ENCODE data around the gene RNF213. TPM values are rescaled to one million over a fixed set of nuclear protein-coding genes. Genes with fewer than 3 reads are reported as not detected.
A peak's percentile ranks its signal among the peaks of the same experiment; 100 is the strongest.

RNF213 gene
- total RNA-seq, 6 experiments from 2014 or later: 59.1 to 87.7 (median 73.0) TPM

DNA sequence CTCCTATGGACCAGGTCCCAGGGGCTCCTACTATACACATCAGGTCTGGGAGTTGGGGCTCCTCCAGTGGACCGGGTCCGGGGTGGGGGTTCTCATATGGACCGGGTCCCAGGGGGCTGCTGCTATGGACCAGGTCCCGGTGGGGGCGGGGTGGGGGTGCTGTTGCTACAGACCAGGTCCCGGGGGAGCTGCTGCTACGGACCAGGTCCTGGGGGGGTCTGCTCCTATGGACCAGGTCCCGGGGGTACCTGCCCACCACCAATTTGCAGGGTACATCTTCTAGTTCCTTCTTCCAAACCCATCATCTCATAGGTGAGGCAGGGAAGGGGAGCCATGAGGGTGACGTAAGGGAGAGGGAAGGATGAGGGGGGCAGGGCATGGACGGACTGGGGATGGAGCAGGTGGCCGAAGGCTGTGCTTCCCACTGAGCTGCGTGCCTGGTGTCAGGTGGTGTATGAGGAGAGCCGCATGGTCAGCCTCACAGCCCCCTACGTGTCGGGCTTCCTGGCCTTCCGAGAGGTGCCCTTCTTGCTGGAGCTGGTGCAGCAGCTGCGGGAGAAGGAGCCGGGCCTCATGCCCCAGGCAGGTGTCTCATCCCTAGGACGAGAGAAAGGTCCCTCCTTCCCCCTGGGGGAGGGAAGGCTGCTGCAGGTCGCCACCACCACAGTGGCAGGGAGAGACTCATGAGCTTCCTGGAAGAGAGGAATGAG is 160.9 kb downstream of the RNF213 start:
- peaks cover 0 to 2% (median 0%) of the 10 kb centered on the region in 4 donors for H3K36me3 ChIP-seq
- no peaks in the 10 kb centered on the region for H3K9me3 ChIP-seq
- WGBS (ENCODE audit: insufficient coverage, low coverage, low lambda C conversion rate, missing lambda C conversion rate): 71% methylated on average over 4 of the region's 20 CpGs
- H3K4me3 ChIP-seq: no peak overlapping the region
- DNase-seq (peak in 1 of 3 donors; percentile 43), ATAC-seq (no peak)
- no peak for TF ChIP-seq POLR2A (IDR thresholded peaks at IDR 0.05)
- TF ChIP-seq, protein P1, sequence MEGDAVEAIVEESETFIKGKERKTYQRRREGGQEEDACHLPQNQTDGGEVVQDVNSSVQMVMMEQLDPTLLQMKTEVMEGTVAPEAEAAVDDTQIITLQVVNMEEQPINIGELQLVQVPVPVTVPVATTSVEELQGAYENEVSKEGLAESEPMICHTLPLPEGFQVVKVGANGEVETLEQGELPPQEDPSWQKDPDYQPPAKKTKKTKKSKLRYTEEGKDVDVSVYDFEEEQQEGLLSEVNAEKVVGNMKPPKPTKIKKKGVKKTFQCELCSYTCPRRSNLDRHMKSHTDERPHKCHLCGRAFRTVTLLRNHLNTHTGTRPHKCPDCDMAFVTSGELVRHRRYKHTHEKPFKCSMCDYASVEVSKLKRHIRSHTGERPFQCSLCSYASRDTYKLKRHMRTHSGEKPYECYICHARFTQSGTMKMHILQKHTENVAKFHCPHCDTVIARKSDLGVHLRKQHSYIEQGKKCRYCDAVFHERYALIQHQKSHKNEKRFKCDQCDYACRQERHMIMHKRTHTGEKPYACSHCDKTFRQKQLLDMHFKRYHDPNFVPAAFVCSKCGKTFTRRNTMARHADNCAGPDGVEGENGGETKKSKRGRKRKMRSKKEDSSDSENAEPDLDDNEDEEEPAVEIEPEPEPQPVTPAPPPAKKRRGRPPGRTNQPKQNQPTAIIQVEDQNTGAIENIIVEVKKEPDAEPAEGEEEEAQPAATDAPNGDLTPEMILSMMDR (IDR thresholded peaks at IDR 0.05): no peak
- no peaks in the 10 kb centered on the region for H3K27me3 ChIP-seq
- intact Hi-C loops (cut with DNase I): loop anchor here in 1 of 2 donors (5.0 to 10.0 kb wide), 2 partner anchors 153 to 561 kb away; no protein-coding TSS in a partner anchor
- H3K27ac ChIP-seq: no peak overlapping the region
- H3K4me1 ChIP-seq: peaks cover 0 to 4% (median 0%) of the 10 kb centered on the region in 4 donors

DNA sequence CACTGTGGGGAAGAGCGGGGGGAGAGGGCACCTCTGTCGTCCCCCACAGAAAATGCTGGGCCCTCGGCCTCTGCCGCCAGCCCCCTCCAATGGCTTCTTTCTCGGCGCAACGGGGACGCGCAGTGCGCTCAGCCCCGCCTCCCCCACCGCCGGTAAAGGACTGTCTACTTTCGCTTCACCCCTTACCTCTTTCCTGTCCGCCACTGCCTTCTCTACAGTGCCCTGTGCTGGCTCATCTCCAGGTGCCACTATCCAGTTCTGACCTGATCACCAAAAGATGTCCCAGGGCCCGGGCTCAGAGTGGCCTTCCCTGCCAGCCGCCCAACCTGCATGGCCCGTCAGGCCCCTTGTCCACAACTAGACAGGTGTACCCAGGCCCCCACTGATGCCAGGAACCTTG is 161.6 kb downstream of the RNF213 start:
- DNase-seq: peak in 2 of 3 donors; percentile 37 to 43
- WGBS (ENCODE audit: insufficient coverage, low coverage, low lambda C conversion rate, missing lambda C conversion rate): 67% methylated on average over 5 of the region's 18 CpGs

DNA sequence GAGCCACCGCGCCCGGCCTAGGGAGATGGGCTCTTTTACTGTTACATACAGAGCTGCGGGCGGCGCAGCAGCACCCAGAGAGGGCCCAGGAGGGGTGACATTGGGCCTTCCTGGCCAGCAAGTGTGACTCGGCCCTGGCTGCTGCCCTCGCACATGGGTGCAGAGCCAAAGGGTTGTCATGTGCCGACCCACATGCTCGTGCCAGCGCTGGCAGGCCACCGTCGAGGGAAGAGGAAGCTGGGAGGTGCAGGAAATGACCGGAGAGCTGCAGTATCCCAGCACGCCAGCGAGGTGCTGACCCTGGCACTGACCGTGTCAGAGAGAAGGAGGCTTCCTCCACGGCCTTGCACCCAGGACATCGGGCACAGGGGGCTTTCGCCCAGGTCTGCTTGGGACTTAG is 162.3 kb downstream of the RNF213 start:
- Histone ChIP-seq H3K9me3 (no peaks in the 10 kb centered on the region), H3K27ac (no peak overlapping the region), H3K36me3 (peaks cover 0 to 2% (median 0%) of the 10 kb centered on the region in 4 donors), H3K4me1 (no peaks in the 10 kb centered on the region), H3K4me3 (no peak overlapping the region), H3K27me3 (no peaks in the 10 kb centered on the region)
- intact Hi-C loops (cut with DNase I): loop anchor here in 1 of 2 donors (5.0 to 10.0 kb wide), 2 partner anchors 152 to 559 kb away; no protein-coding TSS in a partner anchor
- DNase-seq (peak in 1 of 3 donors; percentile 56), ATAC-seq (peak in 3 of 4 donors; percentile 10 to 19 (median 17))
- no peak for TF ChIP-seq POLR2A (IDR thresholded peaks at IDR 0.05)
- TF ChIP-seq, protein P1 (IDR thresholded peaks at IDR 0.05): no peak
- 100% methylated on average over 3 of the region's 20 CpGs for WGBS (ENCODE audit: insufficient coverage, low coverage, low lambda C conversion rate, missing lambda C conversion rate)

More for the DNA sequence above, 161.6 kb downstream of the RNF213 start:
- Histone ChIP-seq H3K27ac (no peak overlapping the region), H3K4me3 (no peak overlapping the region), H3K4me1 (no peaks in the 10 kb centered on the region), H3K9me3 (no peaks in the 10 kb centered on the region), H3K36me3 (peaks cover 0 to 2% (median 0%) of the 10 kb centered on the region in 4 donors), H3K27me3 (no peaks in the 10 kb centered on the region)
- no peak for TF ChIP-seq POLR2A (IDR thresholded peaks at IDR 0.05)
- TF ChIP-seq, protein P1 (IDR thresholded peaks at IDR 0.05): no peak
- ATAC-seq: no peak
- intact Hi-C loops (cut with DNase I): loop anchor here in 1 of 2 donors (5.0 to 10.0 kb wide), 2 partner anchors 153 to 560 kb away; no protein-coding TSS in a partner anchor

DNA sequence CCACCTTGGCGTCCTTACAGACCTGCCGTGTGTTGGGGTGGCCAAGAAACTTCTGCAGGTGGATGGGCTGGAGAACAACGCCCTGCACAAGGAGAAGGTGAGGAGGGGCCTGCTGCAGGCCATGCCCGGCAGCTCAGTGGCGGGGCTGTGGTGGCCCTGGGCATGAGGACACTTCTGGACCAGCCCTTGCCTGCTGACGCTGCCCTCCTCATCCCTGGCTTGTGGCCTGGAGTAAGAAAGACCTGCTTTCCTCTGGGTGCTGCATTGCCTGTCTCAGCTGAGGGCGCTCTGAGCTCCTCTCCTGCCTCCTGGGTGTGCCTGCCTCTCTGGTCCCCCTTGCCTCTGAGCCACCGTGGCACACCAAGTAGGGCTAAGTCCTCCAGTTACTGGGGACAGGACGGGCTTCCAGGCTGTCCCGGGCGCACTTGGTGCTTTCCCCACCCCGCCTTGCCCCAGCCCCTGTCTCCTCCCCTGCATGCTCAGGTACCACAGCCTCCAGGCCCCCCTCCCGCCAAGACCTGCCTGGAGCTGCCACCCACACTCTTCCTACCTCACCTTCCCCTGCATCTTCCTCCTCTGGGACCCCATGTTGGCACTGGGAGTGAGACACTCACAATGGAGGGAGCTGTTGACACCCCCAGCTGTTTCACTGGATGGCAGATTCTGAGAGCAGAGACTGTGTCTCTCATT is 163.0 kb downstream of the RNF213 start:
- Histone ChIP-seq H3K27ac (no peak overlapping the region), H3K36me3 (peaks cover 0 to 2% (median 0%) of the 10 kb centered on the region in 4 donors), H3K4me1 (no peaks in the 10 kb centered on the region), H3K9me3 (no peaks in the 10 kb centered on the region), H3K27me3 (no peaks in the 10 kb centered on the region), H3K4me3 (no peak overlapping the region)
- DNase-seq (no peak), ATAC-seq (no peak)
- no CpG with 5 or more reads among the region's 13 CpGs for WGBS (ENCODE audit: insufficient coverage, low coverage, low lambda C conversion rate, missing lambda C conversion rate)
- TF ChIP-seq POLR2A (IDR thresholded peaks at IDR 0.05): no peak
- TF ChIP-seq, protein P1 (IDR thresholded peaks at IDR 0.05): no peak
- intact Hi-C loops (cut with DNase I): loop anchor here in 1 of 2 donors (5.0 to 10.0 kb wide), 2 partner anchors 151 to 559 kb away; no protein-coding TSS in a partner anchor
